Smooth muscle cell (in vitro differentiated cells): ENCODE results near the gene DSCAML1. TPM values are rescaled to one million over a fixed set of nuclear protein-coding genes. Genes with fewer than 3 reads are reported as not detected.

Source experiments
- DNase-seq: peaks from one replicate; lab custom pipeline; 2025; ENCODE audit not compliant: unreplicated experiment; lab: John Stamatoyannopoulos, UW
- H2AFZ ChIP-seq: fragments of 200-600 bp; sonication (generic); 2 replicates; pipeline ENCODE4 v1.6.0; 2016; ENCODE audit warnings: antibody characterized with exemption, low read depth, mild to moderate bottlenecking
- H3F3A ChIP-seq: fragments of 200-600 bp; sonication (generic); 2 replicates; pipeline ENCODE4 v1.6.0; 2017; ENCODE audit warnings: antibody characterized with exemption, low read depth
- H3K27ac ChIP-seq: fragments of 200-600 bp; sonication (generic); 2 replicates; pipeline ENCODE4 v1.5.1; 2016; ENCODE audit warnings: low read depth, mild to moderate bottlenecking
- H3K27me3 ChIP-seq: fragments of 200-600 bp; sonication (generic); 2 replicates; pipeline ENCODE4 v1.6.1; 2016; ENCODE audit warnings: low read depth, mild to moderate bottlenecking
- H3K36me3 ChIP-seq: fragments of 200-600 bp; sonication (generic); 2 replicates; pipeline ENCODE4 v1.5.1; 2016; ENCODE audit warnings: low read depth
- H3K4me1 ChIP-seq: fragments of 200-600 bp; sonication (generic); 2 replicates; pipeline ENCODE4 v1.5.1; 2016; ENCODE audit warnings: low read depth
- H3K4me2 ChIP-seq: fragments of 200-600 bp; sonication (generic); 2 replicates; pipeline ENCODE4 v1.6.0; 2016; ENCODE audit warnings: mild to moderate bottlenecking
- H3K4me3 ChIP-seq: fragments of 200-600 bp; sonication (generic); 2 replicates; pipeline ENCODE4 v1.5.1; 2016; ENCODE audit warnings: mild to moderate bottlenecking
- H3K79me2 ChIP-seq: fragments of 200-600 bp; sonication (generic); 2 replicates; pipeline ENCODE4 v1.6.0; 2016; ENCODE audit warnings: low read depth, mild to moderate bottlenecking
- H3K9ac ChIP-seq: fragments of 200-600 bp; sonication (generic); 2 replicates; pipeline ENCODE4 v1.6.0; 2016; ENCODE audit warnings: low read depth
- H3K9me3 ChIP-seq: fragments of 200-600 bp; sonication (generic); replicated peaks from 2 replicates; pipeline ENCODE4 v1.5.1; 2016; ENCODE audit warnings: low read depth
- H4K20me1 ChIP-seq: fragments of 200-600 bp; sonication (generic); 2 replicates; pipeline ENCODE4 v1.6.0; 2016; ENCODE audit warnings: low read depth
- CTCF ChIP-seq: fragments of 200-600 bp; sonication (generic); IDR thresholded peaks from 2 replicates; pipeline ENCODE4 v1.5.1; 2017; ENCODE audit warnings: borderline replicate concordance, mild to moderate bottlenecking, antibody characterized with exemption; ENCODE audit not compliant: insufficient read depth, poor library complexity, severe bottlenecking
- WGBS: methylation state at CpG from one replicate; pipeline ENCODE4 v1.1.7; 2016; ENCODE audit warnings: low lambda C conversion rate; 5-methylcytosine and 5-hydroxymethylcytosine counted together
- polyA plus RNA-seq: library from polyadenylated mRNA; unstranded; fragments of >200 nt; fragmentation: Nextera tagmentation; extraction: Ambion mirVana; gene quantifications from 2 replicates; pipeline ENCODE4 v1.2.1, GENCODE V29; 2016
- total RNA-seq: library from RNA; depleted of rRNA; stranded (reverse); fragments of >200 nt; gene quantifications from 2 replicates; pipeline ENCODE4 v1.2.3, GENCODE V29; 2014

Gene DSCAML1
- total and polyA plus RNA-seq, 2 experiments from 2014 or later: 0.22 TPM; not detected in 1

GRCh38 chr11:117633976-117634755 lies 162.8 kb downstream of the DSCAML1 start:
- H3K4me1 ChIP-seq: no peaks in the 10 kb centered on the region
- no peak overlapping the region for H3K27ac ChIP-seq
- no peaks in the 10 kb centered on the region for H3K9me3 ChIP-seq
- 91% methylated on average over 12 of the region's 12 CpGs for WGBS
- H3K79me2 ChIP-seq: no peaks in the 10 kb centered on the region
- no peak for DNase-seq
- H3K27me3 ChIP-seq: peaks cover 5% of the 10 kb centered on the region
- H3K4me2 ChIP-seq: no peak overlapping the region
- no peak overlapping the region for H2AFZ ChIP-seq
- H4K20me1 ChIP-seq: no peaks in the 10 kb centered on the region
- no peak overlapping the region for H3K9ac ChIP-seq
- H3F3A ChIP-seq: no peaks in the 10 kb centered on the region
- no peak for TF ChIP-seq CTCF
- H3K4me3 ChIP-seq: no peak overlapping the region
- no peaks in the 10 kb centered on the region for H3K36me3 ChIP-seq

GRCh38 chr11:117633186-117633754 lies 163.7 kb downstream of the DSCAML1 start:
- H3F3A ChIP-seq: no peaks in the 10 kb centered on the region
- H3K4me3 ChIP-seq: no peak overlapping the region
- H3K36me3 ChIP-seq: no peaks in the 10 kb centered on the region
- no peaks in the 10 kb centered on the region for H3K4me1 ChIP-seq
- peaks cover 5% of the 10 kb centered on the region for H3K27me3 ChIP-seq
- no peaks in the 10 kb centered on the region for H3K9me3 ChIP-seq
- no peak for DNase-seq
- H3K4me2 ChIP-seq: no peak overlapping the region
- H3K9ac ChIP-seq: no peak overlapping the region
- no peak overlapping the region for H3K27ac ChIP-seq
- H3K79me2 ChIP-seq: no peaks in the 10 kb centered on the region
- H2AFZ ChIP-seq: no peak overlapping the region
- no peaks in the 10 kb centered on the region for H4K20me1 ChIP-seq
- no peak for TF ChIP-seq CTCF
- WGBS: 87% methylated on average over 9 of the region's 9 CpGs

GRCh38 chr11:117632306-117632705 lies 164.7 kb downstream of the DSCAML1 start:
- Histone ChIP-seq H3K36me3 (no peaks in the 10 kb centered on the region), H3K4me1 (no peaks in the 10 kb centered on the region), H3K9me3 (no peaks in the 10 kb centered on the region), H3K4me3 (no peak overlapping the region), H3K9ac (no peak overlapping the region), H2AFZ (no peak overlapping the region), H3K79me2 (no peaks in the 10 kb centered on the region), H4K20me1 (no peaks in the 10 kb centered on the region), H3F3A (no peaks in the 10 kb centered on the region), H3K4me2 (no peak overlapping the region), H3K27me3 (peaks cover 5% of the 10 kb centered on the region), H3K27ac (no peak overlapping the region)
- TF ChIP-seq CTCF: no peak
- no peak for DNase-seq
- 95% methylated on average over 3 of the region's 3 CpGs for WGBS
